IPS DF 4.7 (cell line): ENCODE results near the gene TPCN1.

Experiments used
- DNase-seq: peaks from one replicate; pipeline ENCODE4 v3.0.0-alpha.2; 2013; ENCODE audit warnings: low spot score; ENCODE audit errors: extremely low read depth

The TPCN1 gene

DNA sequence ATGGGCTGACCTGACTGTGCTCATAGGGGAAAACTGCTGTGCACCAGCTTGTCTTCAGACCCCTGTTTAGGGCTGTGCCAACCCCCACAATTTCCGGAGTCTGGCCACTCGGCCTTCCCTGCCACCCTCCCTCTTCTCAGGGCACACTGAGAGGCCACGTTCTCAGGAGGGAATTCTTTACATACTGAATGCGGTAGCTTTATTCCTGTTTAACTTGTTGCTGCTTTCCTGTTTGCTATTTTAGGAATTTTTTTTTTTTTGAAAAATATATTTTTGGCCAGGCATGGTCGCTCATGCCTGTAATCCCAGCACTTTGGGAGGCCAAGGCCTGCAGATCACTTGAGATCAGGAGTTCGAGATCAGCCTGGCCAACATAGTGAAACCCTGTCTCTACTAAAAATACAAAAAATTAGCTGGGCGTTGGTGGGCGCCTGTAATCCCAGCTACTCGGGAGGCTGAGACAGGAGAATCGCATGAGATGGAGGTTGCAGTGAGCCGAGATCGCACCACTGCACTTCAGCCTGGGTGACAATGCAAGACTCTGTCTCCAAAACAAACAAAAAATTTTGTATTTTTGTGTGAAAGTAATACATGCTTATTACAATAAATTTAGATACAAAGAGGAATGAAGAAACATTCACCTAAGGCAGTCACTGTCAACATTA, 39.5 kb downstream of the TPCN1 start:
- DNase-seq = no peak

GRCh38 chr12:113261847-113262470, 40.7 kb downstream of the TPCN1 start:
- DNase-seq = no peak

- no peak for DNase-seq
Observed at GRCh38 chr12:113262710-113263109, 41.4 kb downstream of the TPCN1 start.

DNA sequence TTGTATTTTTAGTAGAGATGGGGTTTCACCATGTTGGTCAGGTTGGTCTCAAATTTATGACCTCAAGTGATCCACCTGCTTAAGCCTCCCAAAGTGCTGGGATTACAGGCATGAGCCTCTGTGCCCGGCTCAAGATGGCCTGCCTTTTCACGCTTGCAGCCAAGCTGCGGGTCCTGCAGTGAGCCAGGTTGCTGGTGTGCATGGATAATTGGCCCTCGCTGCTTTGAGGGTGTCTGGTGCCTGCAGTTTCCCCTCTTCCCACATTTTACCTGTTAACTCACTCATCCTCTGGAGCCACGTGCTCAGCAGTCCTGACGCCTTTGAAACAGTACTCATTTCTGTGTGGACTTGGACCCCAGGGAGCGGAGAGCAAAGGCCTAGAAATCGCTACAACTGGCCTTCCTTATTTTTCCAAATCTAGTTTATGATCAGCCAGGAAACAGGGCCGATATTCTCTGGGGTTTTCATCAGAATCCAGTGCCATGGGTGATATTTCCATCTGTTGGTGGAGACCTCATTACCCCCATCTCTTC, 42.2 kb downstream of the TPCN1 start:
- no peak for DNase-seq

DNA sequence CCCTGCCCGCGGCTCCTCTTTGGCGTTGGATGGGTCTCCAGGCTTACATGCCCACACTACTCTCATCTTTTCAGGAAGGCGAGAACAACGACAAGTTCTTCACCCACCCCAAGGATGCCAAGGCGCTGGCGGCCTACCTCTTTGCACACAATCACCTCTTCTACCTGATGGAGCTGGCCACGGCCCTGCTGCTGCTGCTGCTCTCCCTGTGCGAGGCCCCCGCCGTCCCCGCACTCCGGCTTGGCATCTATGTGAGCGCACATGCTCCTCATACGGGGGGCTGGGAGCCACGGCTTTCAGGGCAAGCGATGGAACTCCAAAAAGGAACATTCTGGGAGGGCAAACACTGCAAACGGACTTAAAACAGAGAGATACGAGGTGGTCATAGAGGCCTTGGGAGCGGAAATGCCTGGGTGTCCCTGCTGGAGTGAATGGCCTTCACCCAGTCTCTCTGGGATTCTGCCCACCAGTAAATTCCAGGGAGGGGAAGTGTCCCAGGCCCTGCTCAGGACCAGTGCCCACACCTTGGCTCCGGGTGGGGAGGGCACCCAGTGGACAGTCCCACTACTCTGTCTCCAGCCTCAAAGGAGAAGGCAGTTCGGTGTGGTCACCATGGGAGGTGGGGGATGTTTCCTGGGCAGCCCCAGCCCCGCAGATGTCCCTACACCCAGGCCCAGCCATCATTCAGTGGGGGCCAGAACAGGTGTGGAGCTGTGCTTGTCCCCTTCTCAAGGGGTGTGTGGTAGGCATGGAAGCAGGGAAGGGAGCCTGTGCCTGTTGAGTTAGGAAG, 45.0 kb downstream of the TPCN1 start:
- DNase-seq = no peak

- DNase-seq = no peak
Observed at GRCh38 chr12:113267621-113268020, 46.4 kb downstream of the TPCN1 start.

DNA sequence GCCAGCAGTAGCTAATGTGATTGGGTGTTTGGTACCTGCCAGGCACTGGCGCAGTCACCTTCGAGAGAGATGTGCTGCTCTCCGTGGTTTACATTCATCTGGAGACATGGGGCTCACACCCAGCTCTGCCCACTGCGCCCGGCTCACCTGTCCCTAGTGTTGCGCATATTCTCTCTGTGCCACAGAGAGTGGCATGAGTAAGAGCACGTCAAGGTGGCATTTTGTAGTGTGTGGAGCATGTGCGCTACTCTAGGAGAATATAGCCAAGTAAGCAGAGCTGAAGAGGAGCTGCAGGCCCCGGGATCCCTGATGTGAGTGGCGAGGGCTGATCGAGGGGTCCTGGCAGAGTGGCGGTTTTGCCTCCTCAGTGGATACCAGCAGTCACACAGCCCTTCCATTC, 46.9 kb downstream of the TPCN1 start:
- DNase-seq = no peak

- DNase-seq = no peak
Observed at GRCh38 chr12:113268621-113269020, 47.4 kb downstream of the TPCN1 start.

DNA sequence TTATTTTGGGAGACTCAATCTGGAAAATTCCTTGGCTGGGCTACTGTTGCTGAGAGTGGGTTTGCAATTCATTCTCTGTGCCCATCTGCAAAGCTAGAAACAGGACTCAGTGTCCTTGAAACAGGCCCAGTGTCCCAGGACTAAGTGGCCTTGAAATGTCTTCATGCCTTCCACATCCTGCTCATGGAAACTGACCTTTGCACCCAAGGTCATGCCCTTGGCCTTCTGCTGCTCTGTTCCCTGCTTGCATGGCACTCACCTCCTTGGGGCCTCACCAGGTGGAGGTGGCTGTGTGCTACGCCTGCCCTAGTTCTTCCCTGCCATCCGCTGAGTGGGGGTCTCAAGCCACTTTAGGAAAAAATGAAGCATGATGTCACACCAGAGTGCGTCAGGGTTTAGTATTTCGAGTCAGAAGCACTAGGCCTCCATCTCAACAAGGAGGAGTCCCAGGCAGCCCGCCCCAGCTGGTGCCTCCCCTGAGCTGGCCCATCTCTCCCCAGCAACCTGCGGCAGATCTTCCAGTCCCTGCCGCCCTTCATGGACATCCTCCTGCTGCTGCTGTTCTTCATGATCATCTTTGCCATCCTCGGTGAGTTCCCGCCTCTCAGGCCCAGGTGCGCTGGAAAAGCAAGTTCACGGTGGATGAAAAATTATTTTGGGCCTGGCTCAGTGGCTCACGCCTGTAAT, 48.1 kb downstream of the TPCN1 start:
- no peak for DNase-seq

DNA sequence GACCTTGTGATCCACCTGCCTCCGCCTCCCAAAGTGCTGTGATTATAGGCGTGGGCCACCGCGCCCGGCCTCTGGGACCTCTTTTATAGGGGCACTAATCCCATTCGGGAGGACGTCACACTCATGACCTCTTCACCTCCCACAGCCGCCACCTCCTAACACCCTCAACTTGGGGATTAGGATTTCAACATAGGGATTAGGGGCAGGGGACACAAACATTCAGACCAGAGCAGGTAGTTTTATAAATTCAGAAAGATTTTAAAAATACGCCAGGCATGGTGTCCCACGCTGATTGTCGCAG, 49.4 kb downstream of the TPCN1 start:
- no peak for DNase-seq

- no peak for DNase-seq
Observed at GRCh38 chr12:113271466-113271852, 50.2 kb downstream of the TPCN1 start.

GRCh38 chr12:113271853-113272561, 50.7 kb downstream of the TPCN1 start:
- DNase-seq = no peak

DNA sequence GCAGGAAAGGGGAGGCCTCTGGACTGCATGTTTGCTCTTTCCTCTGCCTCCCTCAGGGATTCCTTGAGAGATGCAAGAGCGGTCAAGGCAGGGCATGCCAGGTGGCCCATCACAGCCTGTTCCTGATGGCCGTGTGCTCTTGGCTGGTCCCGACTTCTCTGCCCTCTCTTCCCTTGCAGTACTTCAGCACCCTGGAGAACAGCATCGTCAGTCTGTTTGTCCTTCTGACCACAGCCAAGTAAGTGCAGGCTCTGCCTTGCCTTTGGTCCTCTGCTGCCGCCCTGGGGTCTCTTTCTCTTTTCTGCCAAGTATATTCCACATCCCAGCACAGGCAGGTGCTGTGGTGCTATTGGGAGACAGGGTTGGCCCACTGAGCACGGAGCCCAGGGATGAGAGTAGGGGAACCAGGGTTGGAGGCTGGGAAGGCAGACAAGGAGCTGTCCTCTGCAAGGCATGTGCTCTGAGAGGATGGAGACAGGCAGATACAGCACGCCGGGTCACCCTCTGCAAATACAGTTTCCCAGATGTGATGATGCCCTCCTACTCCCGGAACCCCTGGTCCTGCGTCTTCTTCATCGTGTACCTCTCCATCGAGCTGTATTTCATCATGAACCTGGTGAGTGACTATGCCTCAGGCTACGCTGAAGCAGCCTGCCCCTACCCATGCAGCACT, 51.9 kb downstream of the TPCN1 start:
- no peak for DNase-seq

DNA sequence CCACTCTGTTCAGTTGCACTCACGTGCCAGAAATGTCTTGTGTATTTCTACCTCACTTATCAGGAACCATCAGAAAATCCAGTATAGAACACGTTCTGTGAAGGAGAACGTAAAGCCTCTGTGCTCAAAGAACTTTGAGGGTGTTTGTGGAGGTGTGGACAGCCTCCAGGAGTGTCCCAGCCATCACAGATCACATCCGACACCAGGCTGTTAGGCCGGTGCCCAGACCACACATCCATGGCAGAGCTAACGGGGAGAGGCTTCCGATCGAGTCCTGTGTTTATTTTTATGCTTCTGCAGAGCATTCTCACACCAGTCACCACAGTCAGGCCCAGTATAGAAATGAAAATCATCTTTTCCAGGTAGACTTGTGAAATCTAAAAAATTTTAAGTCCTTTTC, 53.6 kb downstream of the TPCN1 start:
- DNase-seq = no peak

- DNase-seq = no peak
Observed at GRCh38 chr12:113276306-113276705, 55.0 kb downstream of the TPCN1 start.

GRCh38 chr12:113276946-113277500, 55.8 kb downstream of the TPCN1 start:
- no peak for DNase-seq

GRCh38 chr12:113277511-113277910, 56.2 kb downstream of the TPCN1 start:
- DNase-seq = no peak

DNA sequence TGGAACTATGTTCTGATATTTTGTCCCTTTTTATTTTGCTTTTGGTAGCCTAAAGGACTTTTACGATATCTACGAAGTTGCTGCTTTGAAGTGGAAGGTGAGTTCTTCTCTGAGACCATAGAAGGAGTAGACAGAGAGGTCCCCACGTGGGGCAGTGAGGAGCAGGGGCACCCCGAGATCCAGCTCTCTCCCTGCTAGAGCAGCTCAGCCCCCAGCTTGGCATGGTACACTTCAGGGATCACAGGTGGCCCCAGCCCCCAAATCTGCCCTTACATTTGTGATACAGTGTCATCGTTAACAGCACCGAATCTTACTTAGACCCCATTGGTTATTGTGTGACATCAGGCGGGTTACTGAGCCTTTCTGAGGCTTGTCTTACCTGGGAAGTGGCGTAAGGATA, 56.9 kb downstream of the TPCN1 start:
- no peak for DNase-seq

DNA sequence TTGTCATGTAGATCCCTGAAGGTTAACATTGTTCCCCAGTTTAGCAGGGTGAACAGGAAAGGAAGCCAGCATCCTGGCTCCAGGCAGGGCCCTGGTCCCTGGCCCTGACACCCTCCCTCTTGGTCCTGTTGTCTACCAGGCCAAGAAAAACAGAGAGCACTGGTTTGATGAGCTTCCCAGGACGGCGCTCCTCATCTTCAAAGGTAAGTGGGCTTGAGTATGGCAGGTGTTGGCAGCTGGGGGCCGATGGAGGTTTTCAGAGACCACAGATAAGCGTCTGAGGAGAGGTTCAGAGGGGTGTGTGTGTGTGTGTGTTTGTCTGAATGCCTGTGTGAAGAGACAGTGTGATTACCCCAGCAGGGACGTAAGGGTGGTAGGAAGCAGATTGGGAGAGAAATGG, 57.4 kb downstream of the TPCN1 start:
- no peak for DNase-seq

DNA sequence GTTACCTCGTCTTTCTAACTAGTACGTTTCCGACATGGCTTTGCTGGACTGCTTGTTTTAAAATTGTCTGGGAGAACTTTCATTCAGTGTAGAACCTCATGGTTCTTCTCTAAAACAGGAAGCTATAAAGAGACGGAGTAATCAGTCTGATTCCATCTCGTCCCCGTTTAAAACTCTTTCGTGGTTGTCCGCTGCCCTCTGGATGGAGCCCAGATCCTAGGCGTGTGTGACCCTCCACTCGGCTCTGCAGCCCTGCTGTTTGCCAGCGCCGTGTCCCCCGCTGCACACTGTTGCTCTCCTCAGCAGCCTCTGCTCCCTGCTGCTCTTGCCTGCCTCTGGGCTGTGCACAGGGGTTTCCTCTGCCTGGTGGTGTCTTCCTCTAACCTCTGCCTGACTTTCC, 63.5 kb downstream of the TPCN1 start:
- DNase-seq = no peak
